Skeletal muscle tissue (tissue), 4 donors: Measurements from ENCODE around the gene MEAK7. TPM values are rescaled to one million over a fixed set of nuclear protein-coding genes. Genes with fewer than 3 reads are reported as not detected.

ENCODE experiments used
- H3K27ac ChIP-seq: one replicate; pipeline ENCODE4 v1.7.0; 2013; ENCODE audit warnings: mild to moderate bottlenecking, low read depth, low read length, inconsistent platforms
- H3K27me3 ChIP-seq, 3 donors: one replicate each; pipeline ENCODE4 v1.7.0; 2013; ENCODE audit warnings: low read length in 3 of 3; ENCODE audit not compliant: control insufficient read depth in 3 of 3, insufficient read depth in 3 of 3
- H3K36me3 ChIP-seq, 3 donors: one replicate each; pipeline ENCODE4 v1.7.0; 2013; ENCODE audit warnings: low read length in 3 of 3; ENCODE audit not compliant: control insufficient read depth in 3 of 3, insufficient read depth in 3 of 3
- H3K4me1 ChIP-seq, 3 donors: one replicate each; pipeline ENCODE4 v1.7.0; 2013; ENCODE audit warnings: low read length in 3 of 3, mild to moderate bottlenecking in 3 of 3; ENCODE audit not compliant: control insufficient read depth in 3 of 3, insufficient read depth in 3 of 3
- H3K4me3 ChIP-seq, 3 donors: one replicate each; pipeline ENCODE4 v1.7.0; 2013; ENCODE audit warnings: low read length in 3 of 3
- H3K9ac ChIP-seq, 3 donors: one replicate each; pipeline ENCODE4 v1.7.0; 2013; ENCODE audit warnings: low read length in 3 of 3, mild to moderate bottlenecking in 3 of 3, moderate library complexity in 2 of 3, low read depth in 1 of 3
- H3K9me3 ChIP-seq, 3 donors: one replicate each; pipeline ENCODE4 v1.7.0; 2013; ENCODE audit warnings: low read length in 3 of 3; ENCODE audit not compliant: control insufficient read depth in 3 of 3
- total RNA-seq: library from RNA; depleted of rRNA; stranded (reverse); fragments of >200 nt; gene quantifications from one replicate; pipeline ENCODE4 v1.2.3, GENCODE V29; 2014
- donor health status: Osteomylitis.

Gene MEAK7
- total RNA-seq, 1 donor from 2014 or later = 6.8 TPM

GRCh38 chr16:84483882-84484565 lies 20.4 kb downstream of the MEAK7 start:
- no peak overlapping the region for H3K9ac ChIP-seq
- peaks cover 22 to 31% (median 30%) of the 10 kb centered on the region in 3 donors for H3K36me3 ChIP-seq
- no peak overlapping the region for H3K27ac ChIP-seq
- H3K27me3 ChIP-seq = no peaks in the 10 kb centered on the region
- H3K4me1 ChIP-seq = peaks cover 0 to 5% (median 0%) of the 10 kb centered on the region in 3 donors
- no peaks in the 10 kb centered on the region for H3K9me3 ChIP-seq
- no peak overlapping the region for H3K4me3 ChIP-seq

- H3K36me3 ChIP-seq = peaks cover 22 to 32% (median 27%) of the 10 kb centered on the region in 3 donors
- peaks cover 0 to 5% (median 0%) of the 10 kb centered on the region in 3 donors for H3K4me1 ChIP-seq
- H3K9ac ChIP-seq = no peak overlapping the region
- no peaks in the 10 kb centered on the region for H3K9me3 ChIP-seq
- H3K27me3 ChIP-seq = no peaks in the 10 kb centered on the region
- no peak overlapping the region for H3K4me3 ChIP-seq
- H3K27ac ChIP-seq = no peak overlapping the region
Observed at GRCh38 chr16:84482951-84483881, 21.2 kb downstream of the MEAK7 start.

- Histone ChIP-seq H3K9ac (no peak overlapping the region), H3K9me3 (no peaks in the 10 kb centered on the region), H3K27ac (no peak overlapping the region), H3K4me3 (no peak overlapping the region), H3K27me3 (no peaks in the 10 kb centered on the region), H3K4me1 (peaks cover 0 to 5% (median 0%) of the 10 kb centered on the region in 3 donors), H3K36me3 (peaks cover 17 to 31% (median 24%) of the 10 kb centered on the region in 3 donors)
Observed at GRCh38 chr16:84482001-84482891, 22.2 kb downstream of the MEAK7 start.

GRCh38 chr16:84481051-84481735 lies 23.3 kb downstream of the MEAK7 start:
- H3K9ac ChIP-seq = no peak overlapping the region
- H3K4me3 ChIP-seq = no peak overlapping the region
- H3K36me3 ChIP-seq = peaks cover 9 to 22% (median 19%) of the 10 kb centered on the region in 3 donors

GRCh38 chr16:84479716-84480450 lies 24.6 kb downstream of the MEAK7 start:
- peaks cover 6 to 19% (median 18%) of the 10 kb centered on the region in 3 donors for H3K36me3 ChIP-seq
- no peaks in the 10 kb centered on the region for H3K9me3 ChIP-seq
- no peaks in the 10 kb centered on the region for H3K27me3 ChIP-seq
- no peak overlapping the region for H3K27ac ChIP-seq
- no peak overlapping the region for H3K4me3 ChIP-seq
- H3K4me1 ChIP-seq = peaks cover 0 to 5% (median 0%) of the 10 kb centered on the region in 3 donors
- H3K9ac ChIP-seq = no peak overlapping the region

More at GRCh38 chr16:84481051-84481735, 23.3 kb downstream of the MEAK7 start:
- H3K4me1 ChIP-seq = peaks cover 0 to 5% (median 0%) of the 10 kb centered on the region in 3 donors
- no peaks in the 10 kb centered on the region for H3K27me3 ChIP-seq
- no peaks in the 10 kb centered on the region for H3K9me3 ChIP-seq
- H3K27ac ChIP-seq = no peak overlapping the region

GRCh38 chr16:84478172-84478947 lies 26.1 kb downstream of the MEAK7 start:
- Histone ChIP-seq H3K4me1 (peaks cover 0 to 5% (median 0%) of the 10 kb centered on the region in 3 donors), H3K9ac (no peak overlapping the region), H3K27ac (no peak overlapping the region), H3K4me3 (no peak overlapping the region), H3K9me3 (no peaks in the 10 kb centered on the region), H3K36me3 (peaks cover 6 to 19% (median 18%) of the 10 kb centered on the region in 3 donors), H3K27me3 (no peaks in the 10 kb centered on the region)

- Histone ChIP-seq H3K36me3 (peaks cover 6 to 19% (median 15%) of the 10 kb centered on the region in 3 donors), H3K9me3 (no peaks in the 10 kb centered on the region), H3K27me3 (no peaks in the 10 kb centered on the region), H3K4me1 (peaks cover 0 to 3% (median 0%) of the 10 kb centered on the region in 3 donors), H3K9ac (no peak overlapping the region), H3K27ac (no peak overlapping the region), H3K4me3 (no peak overlapping the region)
Observed at GRCh38 chr16:84477661-84478060, 26.8 kb downstream of the MEAK7 start.

GRCh38 chr16:84476401-84476800 lies 28.1 kb downstream of the MEAK7 start:
- Histone ChIP-seq H3K27ac (no peak overlapping the region), H3K9me3 (no peaks in the 10 kb centered on the region), H3K4me3 (no peak overlapping the region), H3K36me3 (peaks cover 0 to 19% (median 8%) of the 10 kb centered on the region in 3 donors), H3K9ac (no peak overlapping the region), H3K4me1 (no peaks in the 10 kb centered on the region), H3K27me3 (no peaks in the 10 kb centered on the region)
